MM.1S (cell line): ENCODE measurements around the gene GGT6.
"Not testable (repeated sequence)": the region's sequence is repeated elsewhere in the genome, so short reads cannot be mapped to it uniquely, and the experiment has no call there.

ENCODE experiments used
- EZH2 ChIP-seq: fragments of 300-600 bp; sonication (generic); optimal IDR thresholded peaks from 2 replicates; pipeline ENCODE3; 2017; ENCODE audit warnings: low read depth, mild to moderate bottlenecking, antibody characterized with exemption, low read length, mixed read lengths
- EZH2phosphoT487 ChIP-seq: fragments of 300-600 bp; sonication (generic); IDR thresholded peaks from 2 replicates; pipeline ENCODE4 v1.6.1; 2018; ENCODE audit warnings: antibody characterized with exemption, low read length
- TF ChIP-seq, protein P1 (sequence below): fragments of 300-600 bp; sonication (generic); IDR thresholded peaks from 2 replicates; pipeline ENCODE4 v1.5.1; 2016; ENCODE audit warnings: antibody characterized with exemption, low read length, mixed read lengths

DNA sequence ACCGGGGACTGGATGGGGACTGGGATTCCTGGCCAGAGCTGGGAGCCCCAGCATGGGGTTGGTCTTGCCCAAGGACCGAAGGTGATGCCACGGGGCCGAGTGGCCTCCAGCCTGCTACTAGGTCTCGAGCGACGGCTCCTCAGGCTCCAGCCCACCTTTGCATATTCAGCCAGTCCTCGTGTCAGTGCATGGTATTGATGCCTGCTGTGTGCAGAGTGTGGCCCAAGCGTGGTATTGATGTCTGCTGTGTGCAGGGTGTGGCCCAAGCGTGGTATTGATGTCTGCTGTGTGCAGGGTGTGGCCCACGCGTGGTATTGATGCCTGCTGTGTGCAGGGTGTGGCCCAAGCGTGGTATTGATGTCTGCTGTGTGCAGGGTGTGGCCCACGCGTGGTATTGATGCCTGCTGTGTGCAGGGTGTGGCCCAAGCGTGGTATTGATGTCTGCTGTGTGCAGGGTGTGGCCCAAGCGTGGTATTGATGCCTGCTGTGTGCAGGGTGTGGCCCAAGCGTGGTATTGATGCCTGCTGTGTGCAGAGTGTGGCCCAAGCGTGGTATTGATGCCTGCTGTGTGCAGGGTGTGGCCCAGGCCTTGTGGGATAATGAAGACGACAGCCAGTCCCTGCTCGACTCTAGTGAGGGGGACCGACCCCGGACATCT, 35.4 kb upstream of the GGT6 start:
- not testable (repeated sequence) for TF ChIP-seq EZH2phosphoT487, EZH2
- TF ChIP-seq, protein P1, sequence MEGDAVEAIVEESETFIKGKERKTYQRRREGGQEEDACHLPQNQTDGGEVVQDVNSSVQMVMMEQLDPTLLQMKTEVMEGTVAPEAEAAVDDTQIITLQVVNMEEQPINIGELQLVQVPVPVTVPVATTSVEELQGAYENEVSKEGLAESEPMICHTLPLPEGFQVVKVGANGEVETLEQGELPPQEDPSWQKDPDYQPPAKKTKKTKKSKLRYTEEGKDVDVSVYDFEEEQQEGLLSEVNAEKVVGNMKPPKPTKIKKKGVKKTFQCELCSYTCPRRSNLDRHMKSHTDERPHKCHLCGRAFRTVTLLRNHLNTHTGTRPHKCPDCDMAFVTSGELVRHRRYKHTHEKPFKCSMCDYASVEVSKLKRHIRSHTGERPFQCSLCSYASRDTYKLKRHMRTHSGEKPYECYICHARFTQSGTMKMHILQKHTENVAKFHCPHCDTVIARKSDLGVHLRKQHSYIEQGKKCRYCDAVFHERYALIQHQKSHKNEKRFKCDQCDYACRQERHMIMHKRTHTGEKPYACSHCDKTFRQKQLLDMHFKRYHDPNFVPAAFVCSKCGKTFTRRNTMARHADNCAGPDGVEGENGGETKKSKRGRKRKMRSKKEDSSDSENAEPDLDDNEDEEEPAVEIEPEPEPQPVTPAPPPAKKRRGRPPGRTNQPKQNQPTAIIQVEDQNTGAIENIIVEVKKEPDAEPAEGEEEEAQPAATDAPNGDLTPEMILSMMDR = not testable (repeated sequence)
